Activated T-helper 1 cell treated with Interleukin-2 at 50 U/mL for 16 hours (primary cell): ENCODE results near the gene PRKD2.

Source experiments
- DNase-seq: peaks from one replicate; pipeline ENCODE4 v3.0.0-alpha.2; 2020; ENCODE audit warnings: low read depth

The PRKD2 gene

GRCh38 chr19:46704379-46705076, 12.4 kb downstream of the PRKD2 start:
- DNase-seq = peak; percentile 74

DNA sequence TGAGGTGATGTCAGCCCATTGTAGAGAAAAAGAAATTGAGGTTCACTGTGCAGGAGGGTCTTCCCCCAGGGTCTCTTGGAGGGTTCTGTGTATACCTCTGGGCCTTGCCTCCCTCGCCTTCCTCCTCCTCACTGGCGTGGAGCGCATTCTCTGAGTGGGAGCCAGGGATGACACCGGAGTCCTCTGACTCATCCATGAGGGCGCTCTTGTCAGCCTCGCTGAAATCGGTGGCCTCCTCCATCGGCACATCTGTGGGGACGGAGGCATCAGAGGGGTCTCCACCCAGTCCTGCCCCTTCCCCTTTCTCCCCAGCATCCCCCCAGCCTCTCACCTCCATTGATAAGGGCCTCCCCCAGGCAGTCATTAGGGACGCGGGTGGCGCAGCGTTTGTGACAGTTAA, 16.2 kb downstream of the PRKD2 start:
- no peak for DNase-seq

GRCh38 chr19:46698395-46699321, 18.3 kb downstream of the PRKD2 start:
- DNase-seq = no peak

- no peak for DNase-seq
Measured at GRCh38 chr19:46697204-46697960, 19.5 kb downstream of the PRKD2 start.

DNA sequence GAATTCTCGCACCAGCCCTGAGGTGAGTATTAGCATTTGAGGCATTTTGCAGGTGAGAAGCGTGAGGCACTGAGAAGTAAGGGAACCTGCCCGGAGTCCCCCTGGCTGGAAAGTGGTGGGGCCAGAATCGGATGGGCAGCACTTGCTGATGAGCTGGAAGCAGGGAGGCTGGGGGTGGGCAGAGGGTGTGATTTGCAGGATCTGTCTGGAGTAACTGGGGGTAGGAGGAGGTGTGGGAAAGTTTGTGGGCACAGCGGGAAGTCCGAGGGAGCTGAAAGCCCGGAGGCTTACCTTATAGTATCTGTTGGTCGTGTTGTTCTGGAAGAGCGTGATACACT, 20.1 kb downstream of the PRKD2 start:
- no peak for DNase-seq

GRCh38 chr19:46696052-46696451, 20.9 kb downstream of the PRKD2 start:
- DNase-seq = no peak

DNA sequence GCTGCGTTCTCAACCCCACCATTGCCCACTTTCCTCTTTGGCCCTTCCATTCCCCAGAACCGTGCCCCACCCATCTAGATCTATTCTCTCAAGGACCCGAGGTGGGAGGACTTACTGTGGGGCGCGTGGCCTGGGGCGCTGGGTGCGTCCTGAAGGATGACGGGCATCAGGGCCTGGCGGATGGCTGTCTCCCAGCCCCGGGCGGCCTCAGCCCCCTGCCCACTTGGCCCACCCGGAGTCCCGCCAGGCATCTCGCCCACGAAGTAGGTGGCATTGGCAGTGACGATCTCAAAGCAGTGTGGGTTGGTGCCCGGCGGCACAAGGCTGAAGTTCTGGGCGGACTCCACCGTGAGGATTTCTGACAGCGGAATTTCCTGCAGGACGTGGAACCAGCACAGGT, 23.2 kb downstream of the PRKD2 start:
- no peak for DNase-seq

GRCh38 chr19:46692918-46693722, 23.8 kb downstream of the PRKD2 start:
- DNase-seq = no peak

DNA sequence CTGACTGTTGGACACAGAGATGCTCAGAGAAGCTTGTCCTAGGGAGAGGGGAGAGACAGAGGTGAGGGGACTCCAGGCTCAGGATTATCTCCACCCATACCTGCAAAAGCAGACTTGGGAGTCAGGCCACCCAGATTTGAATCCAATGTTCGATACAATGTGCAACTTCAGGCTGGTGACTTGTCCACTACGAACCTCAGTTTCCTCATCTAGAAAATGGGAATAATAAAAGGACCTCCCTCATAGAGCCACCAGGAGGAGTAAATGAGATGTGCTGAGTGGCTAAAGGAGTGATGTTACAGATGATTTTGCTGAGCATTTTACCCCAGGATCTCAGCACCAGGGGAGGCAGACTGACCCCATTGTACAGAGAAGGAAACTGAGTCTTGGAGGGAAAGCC, 25.0 kb downstream of the PRKD2 start:
- no peak for DNase-seq

- no peak for DNase-seq
Measured at GRCh38 chr19:46691104-46691503, 25.8 kb downstream of the PRKD2 start.

GRCh38 chr19:46689358-46689757, 27.6 kb downstream of the PRKD2 start:
- DNase-seq = no peak

DNA sequence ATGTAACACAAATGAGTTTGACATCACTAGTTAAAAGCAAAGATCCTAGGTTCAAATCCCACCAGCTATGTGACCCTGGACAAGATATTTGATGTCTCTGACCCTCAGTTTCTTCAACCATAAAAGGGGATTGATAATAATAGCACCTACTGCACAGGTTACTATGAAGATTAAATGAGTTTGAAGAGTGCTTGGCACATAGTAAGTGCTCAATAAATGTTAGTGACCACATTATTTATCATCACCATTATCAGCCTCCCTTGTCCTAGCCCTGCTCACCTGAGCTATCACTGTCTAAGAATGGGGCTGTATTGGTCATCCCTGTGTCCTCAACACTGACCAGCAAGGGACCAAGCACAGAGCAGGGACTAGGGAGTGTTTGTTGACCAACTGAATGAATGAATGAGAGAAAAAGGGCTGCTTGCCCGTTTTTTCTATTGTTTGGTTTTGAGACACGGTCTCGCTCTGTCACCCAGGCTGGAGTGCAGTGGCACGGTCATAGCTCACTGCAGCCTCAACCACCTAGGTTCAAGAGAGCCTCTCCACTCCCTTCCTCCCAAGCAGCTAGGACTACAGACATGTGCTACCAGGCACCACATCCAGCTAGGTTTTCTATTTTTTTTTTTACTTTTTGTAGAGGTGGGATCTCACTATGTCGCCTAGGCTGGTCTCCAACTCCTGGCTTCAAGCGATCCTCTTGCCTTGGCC, 29.3 kb downstream of the PRKD2 start:
- no peak for DNase-seq

DNA sequence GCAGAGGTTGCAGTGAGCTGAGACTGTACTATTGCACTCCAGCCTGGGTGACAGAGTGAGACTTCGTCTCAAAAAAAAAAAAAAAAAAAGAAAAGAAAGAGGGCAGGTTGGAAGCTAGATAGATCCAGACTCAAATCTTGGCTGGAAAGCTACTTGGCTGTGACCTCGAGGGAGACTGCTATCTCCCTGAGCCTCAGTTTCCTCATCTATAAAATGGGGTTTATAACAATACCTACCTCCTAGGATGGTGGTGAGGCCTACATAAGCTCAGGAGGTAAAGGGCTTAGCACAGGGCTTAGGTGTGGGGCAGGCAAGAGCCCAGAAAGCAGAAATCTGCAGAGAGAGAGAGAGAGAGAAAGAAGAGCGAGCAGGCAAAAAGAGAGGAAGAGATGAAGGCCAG, 31.7 kb downstream of the PRKD2 start:
- no peak for DNase-seq

GRCh38 chr19:46678110-46678732, 38.7 kb downstream of the PRKD2 start:
- DNase-seq = peak; percentile 15

GRCh38 chr19:46674416-46675178, 42.3 kb downstream of the PRKD2 start:
- no peak for DNase-seq

DNA sequence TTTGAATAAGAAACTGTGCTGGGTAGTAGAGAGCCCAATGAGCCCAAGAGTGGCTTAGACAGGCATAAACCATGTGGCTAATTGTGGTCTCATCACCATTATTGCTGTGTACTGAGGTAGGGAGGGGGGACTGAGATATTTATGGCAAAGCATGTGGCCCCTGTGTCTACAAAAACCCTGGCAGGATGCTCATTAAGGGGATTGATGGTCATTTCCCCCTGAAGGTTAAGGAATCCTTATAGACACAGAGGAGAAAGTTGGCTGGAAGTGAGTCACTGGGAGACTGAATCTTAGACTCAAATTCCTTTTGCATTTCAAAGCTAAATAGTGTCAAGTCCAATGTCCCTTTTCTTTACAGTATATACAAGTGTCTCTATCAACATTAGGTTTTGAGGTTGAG, 46.1 kb downstream of the PRKD2 start:
- no peak for DNase-seq

DNA sequence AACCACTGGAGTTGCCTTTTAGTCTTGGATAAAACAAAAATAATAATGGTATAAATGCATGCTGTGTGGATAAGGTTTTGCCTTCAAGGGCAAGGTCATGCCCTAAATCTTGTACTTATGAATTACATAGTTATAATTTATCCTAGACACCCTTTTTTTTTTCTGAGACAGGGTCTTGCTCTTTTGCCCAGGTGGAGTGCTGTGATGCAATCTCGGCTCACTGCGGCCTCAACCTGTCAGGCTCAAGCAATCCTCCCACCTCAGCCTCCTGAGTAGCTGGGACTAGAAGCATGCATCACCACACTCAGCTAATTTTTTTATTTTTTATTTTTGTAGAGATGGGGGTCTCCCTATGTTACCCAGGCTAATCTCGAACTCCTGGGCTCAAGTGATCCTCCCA, 48.3 kb downstream of the PRKD2 start:
- no peak for DNase-seq

DNA sequence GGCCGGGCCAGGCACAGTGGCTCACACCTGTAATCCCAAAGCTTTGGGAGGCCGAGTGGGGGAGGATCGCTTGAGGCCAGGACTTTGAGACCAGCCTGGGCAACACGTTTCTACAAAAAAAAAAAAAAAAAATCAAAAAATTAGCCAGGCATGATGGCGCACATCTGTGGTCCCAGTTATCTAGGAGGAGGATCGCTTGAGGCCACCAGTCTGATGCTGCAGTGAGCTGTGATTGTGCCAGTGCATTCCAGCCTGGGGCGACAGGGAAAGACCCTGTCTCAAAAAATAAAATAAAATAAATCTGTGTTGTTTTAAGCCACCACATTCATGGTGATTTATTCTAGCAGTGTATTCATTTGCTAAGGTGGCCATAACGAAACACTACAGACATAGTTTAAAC, 51.8 kb downstream of the PRKD2 start:
- no peak for DNase-seq

- DNase-seq = peak; percentile 60
Measured at GRCh38 chr19:46661735-46662592, 55.0 kb downstream of the PRKD2 start.
